Colonic mucosa (tissue), 4 donors: ENCODE data around the gene MAP7D1. TPM values are rescaled to one million over a fixed set of nuclear protein-coding genes. Genes with fewer than 3 reads are reported as not detected.
"Not testable (repeated sequence)": the region's sequence is repeated elsewhere in the genome, so short reads cannot be mapped to it uniquely, and the experiment has no call there.

Experiments used
- DNase-seq: peaks from one replicate; pipeline ENCODE4 v3.0.0-alpha.2; 2020
- H3K27ac ChIP-seq: fragments of 200-600 bp; one replicate; pipeline ENCODE4 v1.8.0; 2021
- H3K27me3 ChIP-seq: fragments of 200-600 bp; one replicate; pipeline ENCODE4 v1.8.0; 2021
- H3K36me3 ChIP-seq: fragments of 200-600 bp; one replicate; pipeline ENCODE4 v1.8.0; 2021
- H3K4me1 ChIP-seq: fragments of 200-600 bp; one replicate; pipeline ENCODE4 v1.8.0; 2021; ENCODE audit warnings: mild to moderate bottlenecking
- H3K4me3 ChIP-seq: fragments of 200-600 bp; one replicate; pipeline ENCODE4 v1.8.0; 2021
- H3K9ac ChIP-seq, 2 donors: one replicate each; pipeline ENCODE4 v1.7.0; 2013; ENCODE audit warnings: control low read depth in 2 of 2, low read depth in 2 of 2, low read length in 2 of 2
- H3K9me3 ChIP-seq: fragments of 200-600 bp; one replicate; pipeline ENCODE4 v1.8.0; 2021
- CTCF ChIP-seq: fragments of 200-600 bp; IDR thresholded peaks from one replicate; pipeline ENCODE4 v1.8.0; 2022; ENCODE audit warnings: antibody characterized with exemption, mild to moderate bottlenecking
- intact Hi-C: fragments of 100-400 bp; cut with DNase I; formaldehyde crosslinking; loops from one replicate; pipeline ENCODE4 v1.14.1; 2022
- total RNA-seq, 2 donors: library from RNA; stranded (reverse); fragmentation: NEBNext Ultra II Directional in 1 of 2; extraction: Animal tissue kit (Norgen Biotek cat#: 25700) in 1 of 2; gene quantifications; one replicate each; pipeline ENCODE4 v1.2.1, GENCODE V29; 2021
- donor health status: healthy.
- donor health status: DM: no; HTN: no; CAD: no.
- donor health status: DM: no; HTN: no; CAD: no.

MAP7D1 gene
- total RNA-seq, 2 donors from 2014 or later: 37.7 to 50.0 TPM

DNA sequence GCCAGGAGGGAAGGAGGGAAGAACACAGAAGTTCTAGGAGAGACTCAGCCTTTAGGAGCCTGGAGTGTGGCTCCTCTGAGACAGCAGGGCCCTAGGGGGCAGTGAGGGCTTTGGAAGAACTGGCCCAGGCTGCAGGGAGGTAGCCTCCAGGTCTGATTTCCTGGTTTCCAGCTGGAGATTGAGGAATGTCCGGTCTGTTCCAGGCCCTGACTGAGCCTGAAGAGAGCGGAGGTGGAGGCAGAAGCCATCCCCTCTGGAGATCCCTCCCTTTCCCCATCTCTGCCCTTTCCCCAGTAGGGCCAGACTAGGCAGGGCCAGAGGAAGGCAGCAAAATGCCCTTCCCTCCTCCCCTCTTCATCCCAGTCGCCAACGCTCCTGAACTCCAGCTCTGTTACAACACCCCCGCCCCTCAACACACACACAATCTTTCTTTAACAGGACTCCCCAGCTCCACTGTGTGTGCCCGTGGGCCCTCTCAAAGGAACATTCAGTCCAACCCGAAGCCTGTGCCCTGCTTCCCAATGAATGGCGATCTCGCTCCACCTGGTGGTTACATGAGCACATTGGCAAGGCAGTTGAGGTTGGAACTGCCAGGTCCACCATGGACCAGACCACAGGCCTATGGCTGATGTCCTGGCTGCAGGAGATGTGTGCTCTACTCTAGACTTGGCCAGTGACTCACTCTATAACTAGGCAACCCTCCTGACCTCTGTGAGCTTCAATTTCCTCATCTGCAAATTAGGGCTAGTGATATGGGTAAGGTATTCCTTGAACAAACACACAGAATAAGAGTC is 32.0 kb downstream of the MAP7D1 start:
- Histone ChIP-seq H3K4me1 (peaks cover 6% of the 10 kb centered on the region), H3K27ac (peak overlapping the region; percentile 67), H3K9me3 (no peaks in the 10 kb centered on the region), H3K9ac (no peak overlapping the region), H3K27me3 (no peaks in the 10 kb centered on the region), H3K36me3 (no peaks in the 10 kb centered on the region), H3K4me3 (no peak overlapping the region)
- DNase-seq: peak; percentile 87
- intact Hi-C loops: loop anchor here (5.0 to 10.0 kb wide), 3 partner anchors 36 to 97 kb away; no protein-coding TSS in a partner anchor
- TF ChIP-seq CTCF: peak; percentile 81

DNA sequence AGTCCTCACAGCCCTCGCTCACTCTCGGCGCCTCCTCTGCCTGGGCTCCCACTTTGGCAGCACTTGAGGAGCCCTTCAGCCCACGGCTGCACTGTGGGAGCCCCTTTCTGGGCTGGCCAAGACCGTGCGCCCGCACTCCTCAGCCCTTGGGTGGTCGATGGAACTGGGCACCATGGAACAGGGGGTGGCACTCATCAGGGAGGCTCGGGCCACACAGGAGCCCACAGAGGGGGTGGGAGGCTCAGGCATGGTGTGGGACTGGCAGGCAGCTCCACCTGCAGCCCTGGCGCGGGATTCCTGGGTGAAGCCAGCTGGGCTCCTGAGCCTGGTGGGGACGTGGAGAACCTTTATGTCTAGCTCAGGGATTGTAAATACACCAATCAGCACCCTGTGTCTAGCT is 40.8 kb downstream of the MAP7D1 start:
- DNase-seq, intact Hi-C loops, H3K27me3 ChIP-seq: not testable (repeated sequence)

DNA sequence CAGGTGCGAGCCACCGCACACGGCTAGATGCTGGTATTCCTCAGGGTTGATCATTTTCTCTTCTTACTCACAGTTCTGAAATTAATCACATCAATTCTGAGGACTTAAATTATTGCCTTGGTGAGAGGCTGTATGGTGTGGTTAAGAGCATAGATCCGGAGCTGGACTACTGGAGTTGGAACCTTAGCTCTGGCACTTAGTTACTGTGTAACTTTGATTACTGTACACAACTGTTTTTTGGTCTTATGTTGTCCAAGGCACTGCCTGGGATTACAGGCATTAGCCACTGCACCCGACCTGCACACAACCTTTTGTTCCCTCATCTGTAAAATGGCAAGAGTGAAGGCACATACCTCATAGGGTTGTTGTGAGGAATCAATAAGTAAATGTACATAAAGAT is 42.7 kb downstream of the MAP7D1 start:
- Histone ChIP-seq H3K27me3 (no peaks in the 10 kb centered on the region), H3K27ac (no peak overlapping the region), H3K36me3 (no peaks in the 10 kb centered on the region), H3K4me3 (no peak overlapping the region), H3K9me3 (no peaks in the 10 kb centered on the region), H3K9ac (no peak overlapping the region), H3K4me1 (no peaks in the 10 kb centered on the region)
- no peak for DNase-seq
- no peak for TF ChIP-seq CTCF
- intact Hi-C loops: no loop called here

More for the DNA sequence above, 40.8 kb downstream of the MAP7D1 start:
- not testable (repeated sequence) for H3K27ac ChIP-seq, H3K36me3 ChIP-seq, H3K9ac ChIP-seq, H3K4me3 ChIP-seq, H3K9me3 ChIP-seq, H3K4me1 ChIP-seq

- Histone ChIP-seq H3K36me3 (no peaks in the 10 kb centered on the region), H3K27me3 (no peaks in the 10 kb centered on the region), H3K4me3 (no peak overlapping the region), H3K9ac (no peak overlapping the region), H3K9me3 (no peaks in the 10 kb centered on the region), H3K4me1 (no peaks in the 10 kb centered on the region), H3K27ac (no peak overlapping the region)
- peak; percentile 36 for DNase-seq
- TF ChIP-seq CTCF: no peak
- intact Hi-C loops: no loop called here
These were observed 44.2 kb downstream of the MAP7D1 start for GRCh38 chr1:36199934-36200741.

DNA sequence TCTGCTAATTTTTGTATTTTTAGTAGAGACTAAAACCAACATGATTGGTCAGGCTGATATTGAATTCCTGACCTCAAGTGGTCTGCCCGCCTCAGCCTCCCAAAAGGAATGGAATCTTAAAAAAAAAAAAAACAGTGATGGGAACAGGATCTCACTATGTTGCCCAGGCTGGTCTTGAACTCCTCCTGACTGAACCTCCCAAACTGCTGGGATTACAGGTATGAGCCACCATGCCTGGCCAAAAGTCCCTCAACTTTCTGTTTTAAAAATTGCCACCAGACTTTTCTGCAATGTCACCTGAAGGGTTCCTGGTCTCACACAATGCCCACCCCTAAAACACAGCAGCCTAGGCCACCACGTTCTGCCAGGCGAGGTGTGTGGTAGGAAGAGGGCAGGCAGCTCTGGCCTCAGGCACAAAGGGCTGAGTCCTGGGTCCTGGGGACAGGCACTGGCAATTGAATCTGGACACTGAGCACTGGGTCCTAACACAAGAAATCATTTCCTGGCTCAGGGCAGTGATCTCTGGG is 47.1 kb downstream of the MAP7D1 start:
- intact Hi-C loops: no loop called here
- H3K27me3 ChIP-seq: no peaks in the 10 kb centered on the region
- no peak overlapping the region for H3K4me3 ChIP-seq
- H3K4me1 ChIP-seq: no peaks in the 10 kb centered on the region
- H3K9ac ChIP-seq: no peak overlapping the region
- DNase-seq: no peak
- no peaks in the 10 kb centered on the region for H3K36me3 ChIP-seq
- H3K27ac ChIP-seq: no peak overlapping the region
- TF ChIP-seq CTCF: no peak
- H3K9me3 ChIP-seq: no peaks in the 10 kb centered on the region
